HG02938 (cell line): ENCODE data around the gene WASL.
"Not testable (repeated sequence)": the region's sequence is repeated elsewhere in the genome, so short reads cannot be mapped to it uniquely, and the experiment has no call there.

Experiments used
- ATAC-seq: cut with Tn5 transposase; IDR thresholded peaks from one replicate; pipeline ENCODE4 v1.9.1; 2021; ENCODE audit warnings: mild to moderate bottlenecking, moderate library complexity; ENCODE audit not compliant: unreplicated experiment

WASL gene

DNA sequence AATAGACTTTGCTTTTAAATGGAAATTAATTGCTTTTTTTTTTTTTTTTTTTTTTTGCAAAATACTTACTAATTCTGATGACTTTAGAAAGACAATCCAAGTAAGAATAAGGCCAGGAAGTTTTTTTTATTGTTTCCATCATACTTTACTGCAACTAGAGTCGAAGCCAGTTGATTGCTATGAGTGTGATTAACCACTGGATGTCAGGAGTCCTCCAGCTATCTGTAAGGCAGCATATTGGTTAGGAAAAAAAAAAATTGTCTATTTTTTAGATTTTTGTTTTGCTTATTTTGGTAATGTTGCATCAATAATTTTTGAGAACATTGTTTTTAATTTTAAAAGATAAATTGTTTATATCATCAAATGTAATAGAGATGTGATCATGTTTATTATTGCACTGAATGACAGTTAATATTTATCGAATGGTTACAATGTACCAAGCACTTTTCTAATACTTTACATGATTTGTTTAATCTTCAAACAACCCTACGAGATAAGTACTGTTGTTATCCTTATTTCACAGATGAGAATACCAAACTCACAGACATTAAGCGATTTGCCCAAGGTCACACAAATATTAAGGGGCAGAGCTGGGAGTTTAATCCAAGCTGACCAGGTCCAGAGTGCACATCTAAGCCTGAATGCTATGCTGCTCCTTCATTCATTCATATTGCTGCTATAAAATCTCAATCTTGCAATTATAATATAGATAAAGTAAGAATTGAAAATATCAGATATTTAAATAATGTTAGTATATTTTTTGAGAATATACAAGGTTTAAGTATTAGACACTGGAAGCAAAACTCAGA, 113.0 kb downstream of the WASL start:
- no peak for ATAC-seq

DNA sequence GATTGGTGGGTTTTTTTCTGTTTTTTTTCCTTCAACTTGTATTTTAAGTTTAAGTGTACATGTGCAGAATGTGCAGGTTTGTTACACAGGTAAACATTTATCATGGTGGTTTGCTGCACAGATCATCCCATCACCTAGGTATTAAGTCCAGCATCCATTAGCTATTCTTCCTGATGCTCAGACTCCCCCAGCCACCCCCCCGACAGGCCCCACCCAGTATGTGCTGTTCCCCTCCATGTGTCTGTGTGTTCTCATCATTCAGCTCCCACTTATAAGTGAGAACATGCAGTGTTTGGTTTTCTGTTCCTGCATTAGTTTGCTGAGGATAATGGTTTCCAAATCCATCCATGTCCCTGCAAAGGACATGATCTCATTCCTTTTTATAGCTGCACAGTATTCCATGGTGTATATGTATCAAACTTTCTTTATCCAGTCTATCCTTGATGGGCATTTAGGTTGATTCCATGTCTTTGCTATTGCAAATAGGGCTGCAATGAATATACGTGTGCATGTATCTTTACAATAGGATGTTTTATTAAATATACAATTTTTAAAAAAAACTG, 114.7 kb downstream of the WASL start:
- ATAC-seq: not testable (repeated sequence)

DNA sequence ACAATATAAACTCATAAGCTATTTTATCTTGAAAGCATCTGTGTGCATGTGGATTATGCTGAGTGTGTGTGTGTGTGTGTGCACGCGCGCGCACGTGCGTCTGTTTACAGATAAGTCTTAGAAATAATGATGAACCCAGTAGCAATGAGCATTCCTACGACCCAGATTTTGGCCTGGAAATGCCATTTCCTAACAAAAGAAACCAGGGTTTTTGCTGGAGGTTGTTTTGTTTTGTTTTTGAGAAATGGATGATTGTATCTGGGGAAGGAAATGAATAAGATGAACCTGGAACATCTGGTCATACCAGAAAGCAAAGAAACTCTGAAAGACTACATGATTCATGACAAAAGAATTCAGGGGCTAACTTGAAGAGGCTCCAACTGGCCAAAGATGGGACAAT, 115.2 kb downstream of the WASL start:
- no peak for ATAC-seq

DNA sequence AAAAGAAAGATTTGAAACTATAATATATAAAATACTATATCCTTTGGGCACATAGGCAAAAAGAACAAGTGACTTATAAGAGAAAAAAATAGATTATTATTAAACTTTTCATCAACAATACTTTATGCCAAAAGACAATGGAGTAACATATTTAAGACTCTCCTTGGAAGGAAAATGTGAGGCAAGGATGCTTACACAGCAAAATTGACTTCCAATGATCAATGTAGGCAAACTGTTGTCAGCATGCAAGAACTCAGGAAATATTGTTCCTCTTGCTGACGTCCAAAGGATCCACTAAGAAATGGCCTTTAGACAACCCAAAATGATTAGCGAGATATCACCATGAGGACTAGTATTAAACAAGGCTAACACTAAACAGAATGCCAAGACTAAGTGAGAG, 116.0 kb downstream of the WASL start:
- ATAC-seq: no peak
